GM21529 (cell line): ENCODE data around the gene C20orf202.

Experiments used
- ATAC-seq: cut with Tn5 transposase; IDR thresholded peaks from one replicate; pipeline ENCODE4 v1.9.1; 2021; ENCODE audit not compliant: unreplicated experiment

C20orf202 gene

DNA sequence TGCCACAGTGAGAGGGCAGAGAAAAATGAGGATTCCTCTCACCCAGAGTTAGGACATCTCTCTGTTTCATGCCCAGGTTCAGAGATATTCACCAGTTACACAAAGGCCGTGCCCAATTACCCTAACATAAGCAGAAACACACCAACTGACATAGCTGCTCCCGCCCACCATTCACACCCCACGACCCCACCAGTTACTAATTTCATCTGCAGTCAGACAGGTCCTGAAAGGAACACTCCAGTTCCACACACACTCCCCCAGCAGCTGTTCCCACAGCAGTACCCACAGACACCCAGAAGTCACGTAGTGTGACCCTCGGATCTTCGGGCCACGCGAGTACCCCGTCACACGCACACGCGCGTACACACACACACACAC, 19.0 kb upstream of the C20orf202 start:
- no peak for ATAC-seq

GRCh38 chr20:1184638-1185315, 18.5 kb upstream of the C20orf202 start, which contains the start of gene TMEM74B:
Gene TMEM74B (minus strand): TSS chr20:1184981. CDS start chr20:1183801, 1,180 bp downstream.
- no peak for ATAC-seq

GRCh38 chr20:1185316-1185741, 17.9 kb upstream of the C20orf202 start:
- no peak for ATAC-seq

DNA sequence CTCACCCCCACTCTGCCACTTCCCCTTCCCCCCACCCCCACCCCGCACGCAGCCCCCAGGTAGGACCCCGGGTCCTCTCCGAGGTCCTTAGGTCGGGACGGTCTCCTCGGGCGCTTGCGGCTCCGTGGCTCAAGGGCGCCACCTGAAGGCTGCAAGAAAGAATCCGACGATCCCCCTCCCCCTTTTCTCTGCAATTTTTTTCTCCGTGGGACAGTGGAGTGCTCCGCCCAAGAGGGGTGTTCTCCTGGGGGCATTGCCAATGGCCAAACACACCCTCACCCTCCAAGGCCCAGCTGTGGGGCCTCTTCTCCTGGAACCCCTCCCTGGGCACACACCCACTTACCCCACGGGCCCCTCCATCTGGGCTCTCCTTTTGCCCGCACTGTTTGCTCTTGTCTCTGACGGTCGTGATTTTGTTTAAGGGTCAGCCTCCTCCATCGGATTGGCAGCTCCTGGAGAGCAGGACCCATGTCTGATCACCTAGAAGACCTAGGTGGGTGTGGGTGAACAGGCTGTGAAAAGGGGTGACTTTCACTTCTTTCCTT, 17.4 kb upstream of the C20orf202 start:
- no peak for ATAC-seq

- no peak for ATAC-seq
Measured at GRCh38 chr20:1186367-1186991, 16.8 kb upstream of the C20orf202 start.

- no peak for ATAC-seq
Measured at GRCh38 chr20:1187605-1188171, 15.6 kb upstream of the C20orf202 start.

GRCh38 chr20:1188347-1188746, 14.9 kb upstream of the C20orf202 start:
- no peak for ATAC-seq

- ATAC-seq = no peak
Measured at GRCh38 chr20:1189827-1190226, 13.4 kb upstream of the C20orf202 start.

DNA sequence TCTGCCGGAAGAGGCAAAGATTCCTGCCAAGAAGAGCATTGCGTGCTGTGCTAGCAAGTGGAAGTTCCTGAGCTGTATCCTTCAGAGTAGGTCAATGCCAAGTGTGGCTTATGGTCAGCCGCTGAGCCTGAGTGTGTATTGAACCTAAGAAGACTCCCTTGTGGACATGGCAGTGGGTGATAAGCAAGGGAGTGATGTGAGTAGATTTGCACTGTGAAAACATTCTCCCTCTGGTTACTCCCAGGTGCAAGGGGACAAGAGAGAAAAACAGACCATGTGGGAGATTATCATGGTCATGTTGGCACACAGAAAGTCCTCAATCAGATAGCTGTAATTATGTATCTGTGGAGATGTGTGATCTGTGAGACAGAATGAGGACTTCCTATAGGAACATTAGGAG, 12.4 kb upstream of the C20orf202 start:
- ATAC-seq = no peak

DNA sequence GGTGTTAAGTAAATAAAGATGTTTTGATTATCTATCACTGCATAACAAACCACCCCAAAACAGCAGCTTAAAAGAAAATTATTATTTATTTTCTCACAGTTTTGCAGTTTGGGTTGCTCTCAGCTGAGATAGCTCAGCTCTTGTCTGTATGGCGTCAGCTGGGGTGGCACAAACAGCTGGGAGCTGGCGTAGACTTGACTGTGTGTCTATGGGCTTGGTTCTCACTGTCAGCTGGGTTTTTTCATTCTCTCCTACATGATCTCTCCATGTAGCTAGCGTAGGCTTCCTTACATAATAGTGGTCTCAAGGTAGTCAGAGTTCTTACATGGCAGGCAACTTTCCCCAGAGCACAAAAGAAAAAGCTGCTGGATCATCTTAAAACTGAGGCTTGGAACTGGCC, 12.0 kb upstream of the C20orf202 start:
- no peak for ATAC-seq

GRCh38 chr20:1195226-1195625, 8.0 kb upstream of the C20orf202 start:
- ATAC-seq = no peak

GRCh38 chr20:1196634-1197033, 6.6 kb upstream of the C20orf202 start:
- no peak for ATAC-seq

DNA sequence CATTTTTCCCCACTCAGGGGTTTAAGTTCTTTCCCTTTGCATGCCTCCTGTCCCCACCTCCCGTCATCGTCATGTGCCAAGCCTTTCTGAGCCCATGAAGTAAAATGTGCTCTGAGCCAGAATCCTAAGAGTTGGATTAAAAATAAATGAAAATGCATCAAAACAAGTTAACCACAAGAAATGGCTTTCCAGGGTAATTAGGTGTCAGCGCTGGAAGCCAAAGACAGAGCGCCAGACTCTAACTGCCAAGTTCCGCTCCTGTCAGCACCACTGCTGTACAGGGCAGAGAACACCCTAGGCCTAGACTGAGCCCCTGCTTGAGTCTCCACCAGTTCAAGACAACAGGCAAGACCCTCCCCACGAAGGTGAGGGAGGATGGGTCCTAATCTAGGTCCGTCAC, 5.5 kb upstream of the C20orf202 start:
- ATAC-seq = no peak

DNA sequence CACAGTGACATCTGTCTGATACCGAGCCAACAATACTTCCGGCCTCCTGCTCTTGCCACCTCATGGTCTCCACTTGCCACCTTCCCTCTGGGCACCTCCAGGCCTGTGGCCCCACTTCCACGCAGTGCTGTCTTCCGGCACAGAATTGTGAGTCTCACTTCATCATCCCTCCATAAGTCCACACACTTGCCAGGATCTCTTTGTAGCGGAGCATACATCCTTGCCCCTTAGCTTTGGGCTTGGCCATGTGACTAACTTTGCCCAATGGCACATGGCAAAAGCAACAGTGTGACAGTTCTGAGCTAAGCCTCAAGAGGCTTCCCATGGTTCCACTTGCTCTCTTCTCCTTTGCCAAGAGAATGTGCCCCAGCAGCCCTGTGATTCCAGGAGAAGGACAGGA, 4.5 kb upstream of the C20orf202 start:
- no peak for ATAC-seq

- ATAC-seq = no peak
Measured at GRCh38 chr20:1199212-1199873, 3.9 kb upstream of the C20orf202 start.

- ATAC-seq = no peak
Measured at GRCh38 chr20:1199964-1200363, 3.3 kb upstream of the C20orf202 start.

DNA sequence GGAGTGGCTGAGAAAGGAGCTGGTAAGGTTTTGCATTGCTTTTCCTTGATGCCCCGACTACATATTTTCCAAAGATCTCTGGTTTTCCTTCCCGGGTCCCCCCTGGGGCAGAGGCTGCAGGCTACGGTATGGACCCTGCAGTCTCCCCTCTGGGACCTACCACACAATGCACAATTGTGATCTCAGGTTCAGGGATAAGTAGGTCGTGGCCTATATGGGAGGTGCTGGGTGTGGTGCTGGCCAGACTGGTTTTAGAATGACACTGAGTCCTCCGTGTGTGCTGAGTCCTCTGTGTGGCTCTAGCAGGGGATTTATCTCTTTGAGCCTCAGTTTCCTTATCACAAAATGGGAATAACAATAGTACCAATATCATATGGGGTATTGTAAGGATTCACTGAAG, 376 bp downstream of the C20orf202 start:
- no peak for ATAC-seq

DNA sequence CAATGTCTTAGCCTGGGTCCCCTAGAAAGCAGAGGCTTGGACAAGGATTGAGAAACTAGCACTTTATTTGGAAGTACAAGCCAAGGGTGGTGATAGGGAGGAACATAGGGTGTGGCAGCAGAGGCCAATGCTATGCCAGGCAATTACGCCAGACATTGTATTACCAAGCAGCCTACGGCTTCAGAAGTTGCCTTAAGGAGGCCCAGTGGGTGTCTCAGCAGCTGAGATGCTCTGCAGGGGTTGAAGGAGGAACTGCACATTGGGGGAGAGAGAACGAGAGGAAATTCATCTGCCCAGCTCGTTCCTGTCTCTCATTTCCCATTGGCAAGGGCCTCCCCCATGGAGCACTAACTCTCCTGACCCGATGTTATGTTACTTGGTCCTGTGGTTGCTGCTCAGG, 859 bp downstream of the C20orf202 start:
- ATAC-seq = no peak

GRCh38 chr20:1204576-1204975, 1.3 kb downstream of the C20orf202 start:
- ATAC-seq = no peak

DNA sequence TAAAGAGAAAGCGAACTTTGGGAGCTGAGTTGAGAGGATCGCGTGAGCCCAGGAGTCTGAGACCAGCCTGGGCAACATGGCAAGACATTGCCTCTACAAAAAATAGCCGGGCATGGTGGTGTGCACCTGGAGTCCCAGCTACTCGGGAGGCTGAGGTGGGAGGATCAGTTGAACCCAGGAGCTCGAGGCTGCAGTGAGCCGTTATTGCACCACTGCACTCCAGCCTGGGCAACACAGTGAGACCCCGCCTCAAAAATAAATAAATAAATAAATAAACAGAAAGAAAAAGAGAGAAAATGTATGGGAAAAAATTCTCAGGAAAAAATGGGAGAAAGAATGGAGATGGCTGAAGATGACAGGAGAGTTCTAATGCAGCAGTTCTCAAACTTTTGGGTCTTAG, 2.5 kb downstream of the C20orf202 start:
- no peak for ATAC-seq

DNA sequence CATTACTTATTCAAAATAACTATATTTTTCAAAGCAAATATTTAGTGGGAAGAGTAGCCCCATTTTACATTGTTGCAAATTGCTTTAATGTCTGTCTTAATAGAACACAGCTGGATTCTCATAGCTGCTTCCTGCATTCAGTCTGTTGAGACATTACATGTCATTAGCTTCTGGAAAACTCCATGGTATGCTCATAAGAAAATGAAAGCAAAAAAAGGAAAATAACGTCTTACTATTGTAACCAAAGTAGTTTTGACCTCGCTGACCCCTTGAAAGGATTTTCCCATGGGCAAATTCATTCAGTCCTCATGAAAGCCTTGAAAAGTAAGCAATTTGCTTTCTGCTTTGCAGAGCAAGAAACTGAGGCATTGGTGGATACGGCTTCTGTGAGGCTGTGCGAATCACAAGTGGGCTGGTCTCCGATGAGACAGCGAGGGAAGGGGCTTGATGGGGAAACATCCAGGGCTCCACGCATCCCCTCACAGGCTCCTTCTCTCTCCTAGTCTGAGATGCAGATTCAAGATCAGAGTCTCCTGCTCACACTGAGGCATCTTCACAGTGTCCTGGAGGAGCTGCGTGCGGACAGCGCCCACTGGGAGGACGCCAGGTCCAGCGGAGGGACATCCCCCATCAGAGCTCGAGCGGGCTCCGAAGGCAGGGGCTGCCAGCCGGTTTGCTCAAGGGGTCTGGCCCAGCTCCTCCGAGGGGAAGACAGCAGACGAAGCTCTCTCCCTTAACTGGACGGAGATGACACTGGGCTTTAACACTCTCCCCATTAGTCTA, 3.3 kb downstream of the C20orf202 start:
- no peak for ATAC-seq
